Measurements from ENCODE around the gene GJA8.
"Not testable (repeated sequence)": the region's sequence is repeated elsewhere in the genome, so short reads cannot be mapped to it uniquely, and the experiment has no call there.

DNA sequence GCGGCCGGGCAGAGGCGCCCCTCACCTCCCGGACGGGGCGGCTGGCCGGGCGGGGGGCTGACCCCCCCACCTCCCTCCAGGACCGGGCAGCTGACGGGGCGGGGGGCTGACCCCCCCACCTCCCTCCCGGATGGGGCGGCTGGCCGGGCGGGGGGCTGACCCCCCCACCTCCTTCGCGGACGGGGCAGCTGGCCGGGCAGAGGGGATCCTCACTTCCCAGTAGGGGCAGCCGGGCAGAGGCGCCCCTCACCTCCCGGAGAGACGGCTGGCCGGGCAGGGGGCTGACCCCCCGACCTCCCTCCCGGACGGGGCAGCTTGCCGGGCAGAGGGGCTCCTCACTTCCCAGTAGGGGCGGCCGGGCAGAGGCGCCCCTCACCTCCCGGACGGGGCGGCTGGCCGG, 46.9 kb downstream of the GJA8 start:
- TF ChIP-seq, protein P1, sequence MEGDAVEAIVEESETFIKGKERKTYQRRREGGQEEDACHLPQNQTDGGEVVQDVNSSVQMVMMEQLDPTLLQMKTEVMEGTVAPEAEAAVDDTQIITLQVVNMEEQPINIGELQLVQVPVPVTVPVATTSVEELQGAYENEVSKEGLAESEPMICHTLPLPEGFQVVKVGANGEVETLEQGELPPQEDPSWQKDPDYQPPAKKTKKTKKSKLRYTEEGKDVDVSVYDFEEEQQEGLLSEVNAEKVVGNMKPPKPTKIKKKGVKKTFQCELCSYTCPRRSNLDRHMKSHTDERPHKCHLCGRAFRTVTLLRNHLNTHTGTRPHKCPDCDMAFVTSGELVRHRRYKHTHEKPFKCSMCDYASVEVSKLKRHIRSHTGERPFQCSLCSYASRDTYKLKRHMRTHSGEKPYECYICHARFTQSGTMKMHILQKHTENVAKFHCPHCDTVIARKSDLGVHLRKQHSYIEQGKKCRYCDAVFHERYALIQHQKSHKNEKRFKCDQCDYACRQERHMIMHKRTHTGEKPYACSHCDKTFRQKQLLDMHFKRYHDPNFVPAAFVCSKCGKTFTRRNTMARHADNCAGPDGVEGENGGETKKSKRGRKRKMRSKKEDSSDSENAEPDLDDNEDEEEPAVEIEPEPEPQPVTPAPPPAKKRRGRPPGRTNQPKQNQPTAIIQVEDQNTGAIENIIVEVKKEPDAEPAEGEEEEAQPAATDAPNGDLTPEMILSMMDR (conservative IDR thresholded peaks at IDR 0.05), result not testable (repeated sequence)
- not testable (repeated sequence) for TF ChIP-seq ZFX (IDR thresholded peaks at IDR 0.05)

All from C4-2B (cell line).